AG10803 (cell line): ENCODE data around the gene SLAMF8.

ENCODE experiments used
- DNase-seq: peaks from one replicate; pipeline ENCODE4 v3.0.0; 2010; ENCODE audit warnings: low read depth
- H3K4me3 ChIP-seq: 2 replicates; pipeline ENCODE4 v1.5.1; 2011; ENCODE audit warnings: mild to moderate bottlenecking, low read length, control low read depth
- TF ChIP-seq, protein P1 (sequence below): conservative IDR thresholded peaks from 2 replicates; pipeline ENCODE4 v1.5.1; 2011; ENCODE audit warnings: mild to moderate bottlenecking, low read length, control low read depth, inconsistent platforms

SLAMF8 gene

DNA sequence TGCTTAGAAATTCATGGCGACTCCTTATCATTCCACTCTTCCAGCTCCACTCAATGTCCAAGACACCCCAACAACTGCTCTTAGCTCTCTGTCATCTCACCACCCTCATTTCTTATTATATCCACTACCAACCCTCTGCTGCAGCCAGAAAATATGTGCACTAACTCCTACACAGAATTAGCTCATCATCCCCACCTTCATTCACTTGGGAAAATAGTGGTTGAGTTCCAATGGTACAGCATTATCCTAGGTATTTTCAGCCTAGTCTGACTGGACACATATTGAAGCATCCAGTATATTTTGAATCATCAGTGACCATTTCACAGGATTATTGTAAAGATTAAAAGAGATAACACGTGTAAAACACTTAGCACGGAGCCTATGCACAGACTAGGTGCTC, 52.5 kb downstream of the SLAMF8 start:
- no peak overlapping the region for H3K4me3 ChIP-seq
- DNase-seq = no peak
- TF ChIP-seq, protein P1, sequence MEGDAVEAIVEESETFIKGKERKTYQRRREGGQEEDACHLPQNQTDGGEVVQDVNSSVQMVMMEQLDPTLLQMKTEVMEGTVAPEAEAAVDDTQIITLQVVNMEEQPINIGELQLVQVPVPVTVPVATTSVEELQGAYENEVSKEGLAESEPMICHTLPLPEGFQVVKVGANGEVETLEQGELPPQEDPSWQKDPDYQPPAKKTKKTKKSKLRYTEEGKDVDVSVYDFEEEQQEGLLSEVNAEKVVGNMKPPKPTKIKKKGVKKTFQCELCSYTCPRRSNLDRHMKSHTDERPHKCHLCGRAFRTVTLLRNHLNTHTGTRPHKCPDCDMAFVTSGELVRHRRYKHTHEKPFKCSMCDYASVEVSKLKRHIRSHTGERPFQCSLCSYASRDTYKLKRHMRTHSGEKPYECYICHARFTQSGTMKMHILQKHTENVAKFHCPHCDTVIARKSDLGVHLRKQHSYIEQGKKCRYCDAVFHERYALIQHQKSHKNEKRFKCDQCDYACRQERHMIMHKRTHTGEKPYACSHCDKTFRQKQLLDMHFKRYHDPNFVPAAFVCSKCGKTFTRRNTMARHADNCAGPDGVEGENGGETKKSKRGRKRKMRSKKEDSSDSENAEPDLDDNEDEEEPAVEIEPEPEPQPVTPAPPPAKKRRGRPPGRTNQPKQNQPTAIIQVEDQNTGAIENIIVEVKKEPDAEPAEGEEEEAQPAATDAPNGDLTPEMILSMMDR = no peak

DNA sequence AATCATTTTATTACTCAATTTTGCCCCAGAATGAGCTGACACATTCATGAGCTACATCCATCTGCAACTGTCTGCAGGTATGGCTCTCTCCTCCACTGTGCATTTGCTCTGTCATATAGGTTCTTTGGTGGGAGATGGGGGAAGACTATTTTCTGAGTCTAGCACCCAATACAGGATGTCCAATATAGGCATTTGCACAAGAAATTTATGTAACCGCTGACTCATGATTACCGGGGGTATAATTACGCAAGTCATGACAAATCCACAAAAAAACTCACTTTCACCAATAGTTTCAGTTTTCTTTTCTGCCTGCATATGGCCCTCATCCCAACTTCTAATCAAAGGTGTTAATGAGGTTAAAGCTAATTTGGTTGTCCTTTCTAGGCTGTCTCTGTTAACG, 53.3 kb downstream of the SLAMF8 start:
- H3K4me3 ChIP-seq = no peak overlapping the region
- DNase-seq = peak; percentile 78
- TF ChIP-seq, protein P1 = no peak

DNA sequence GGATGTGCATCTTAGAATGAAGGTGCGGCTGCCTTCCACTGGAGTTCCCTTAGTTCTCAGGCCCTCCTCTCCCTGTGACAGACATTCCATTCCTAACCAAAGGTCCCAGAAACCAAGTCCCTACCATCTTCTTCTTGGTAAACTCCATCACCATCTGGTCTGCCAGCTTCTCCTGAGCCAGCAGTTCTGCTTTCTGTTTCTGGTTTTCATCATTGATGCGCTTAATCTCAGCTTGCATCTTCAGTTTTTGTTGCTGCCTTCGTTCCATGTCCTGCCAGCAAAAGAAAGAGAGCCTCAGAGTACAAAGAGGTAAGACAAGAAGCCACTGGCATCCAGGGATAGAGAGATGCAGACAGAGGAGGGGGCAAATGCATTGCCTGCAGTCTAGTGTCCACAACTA, 53.8 kb downstream of the SLAMF8 start:
- no peak for DNase-seq
- TF ChIP-seq, protein P1 = no peak
- H3K4me3 ChIP-seq = no peak overlapping the region

DNA sequence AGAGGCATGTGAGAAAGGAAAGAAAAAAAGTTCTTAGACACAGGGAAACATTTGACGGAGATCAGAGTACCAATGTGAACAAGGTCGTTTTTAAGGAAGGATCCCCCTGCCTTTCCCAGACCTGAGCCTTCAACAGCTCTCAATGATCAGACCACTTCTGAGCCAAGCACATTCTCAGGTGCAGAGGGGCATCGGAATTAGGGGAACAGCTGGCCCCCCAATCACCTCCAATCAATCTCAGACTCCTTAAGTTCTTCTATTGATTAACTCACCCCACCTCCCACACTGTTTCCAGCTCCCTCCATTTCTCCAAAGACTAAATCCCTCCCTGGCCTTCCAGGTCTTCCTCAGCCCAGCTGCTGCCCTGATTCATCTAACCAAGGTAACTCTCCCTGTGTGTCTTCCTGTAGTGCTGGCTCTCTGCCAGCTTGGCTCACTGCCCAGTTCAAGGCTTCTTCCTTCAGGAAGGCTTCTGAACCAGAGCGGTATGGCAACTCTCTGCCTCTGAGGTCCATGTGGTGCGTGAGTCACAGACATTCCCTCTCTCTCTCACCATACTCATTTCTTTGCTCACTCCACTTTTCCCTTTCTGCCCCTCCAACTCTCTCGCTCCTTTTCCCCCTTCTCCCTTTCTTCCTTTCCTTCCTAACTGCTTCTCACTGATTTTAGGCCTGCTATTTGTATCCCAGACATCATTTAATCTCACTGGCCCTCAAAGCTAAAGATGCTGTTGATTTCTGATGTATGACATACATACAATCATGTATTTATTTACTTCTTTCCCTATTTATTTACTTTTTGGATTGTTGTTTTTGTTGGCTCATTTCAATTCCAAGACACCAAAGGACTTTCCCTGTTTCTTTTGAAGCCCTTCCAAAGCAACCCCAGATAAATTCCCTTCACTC, 55.2 kb downstream of the SLAMF8 start:
- DNase-seq = peak; percentile 96
- TF ChIP-seq, protein P1 = no peak
- no peak overlapping the region for H3K4me3 ChIP-seq

DNA sequence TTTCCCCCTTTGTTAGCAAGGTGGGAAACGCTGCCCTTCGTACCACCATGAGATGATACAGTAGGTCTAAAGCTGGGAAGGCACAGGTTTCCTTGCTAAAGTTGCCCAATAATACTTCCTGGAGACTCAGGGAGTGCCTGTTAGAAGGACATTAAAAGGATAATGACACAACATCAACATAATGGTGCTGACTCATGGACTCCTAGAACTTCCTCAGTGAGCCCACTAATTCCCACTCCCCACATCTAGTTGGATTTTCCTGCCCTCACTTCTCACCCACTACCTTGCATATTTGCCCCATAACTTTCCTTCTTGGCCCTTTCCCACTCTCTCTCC, 55.8 kb downstream of the SLAMF8 start:
- DNase-seq = peak; percentile 43
- no peak overlapping the region for H3K4me3 ChIP-seq
- TF ChIP-seq, protein P1 = no peak

DNA sequence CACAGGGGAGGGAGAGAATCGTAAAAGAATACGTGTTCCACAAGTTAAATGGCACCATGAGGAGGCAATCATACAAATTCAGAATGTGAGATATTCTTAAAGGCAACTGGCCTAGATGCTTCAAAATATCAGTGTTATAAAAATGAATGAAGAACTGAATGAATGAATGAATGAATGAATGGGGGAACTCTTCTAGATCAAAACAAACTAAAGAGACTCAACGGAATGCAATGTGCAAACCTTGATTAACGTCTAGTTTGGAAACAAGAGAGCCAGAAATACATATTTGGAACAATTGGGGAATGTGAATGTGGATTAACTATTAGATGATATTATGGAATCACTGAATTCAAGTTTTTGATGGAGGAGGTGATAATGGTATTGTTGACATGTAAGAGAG, 56.5 kb downstream of the SLAMF8 start:
- DNase-seq = no peak
- TF ChIP-seq, protein P1 = no peak
- H3K4me3 ChIP-seq = no peak overlapping the region

DNA sequence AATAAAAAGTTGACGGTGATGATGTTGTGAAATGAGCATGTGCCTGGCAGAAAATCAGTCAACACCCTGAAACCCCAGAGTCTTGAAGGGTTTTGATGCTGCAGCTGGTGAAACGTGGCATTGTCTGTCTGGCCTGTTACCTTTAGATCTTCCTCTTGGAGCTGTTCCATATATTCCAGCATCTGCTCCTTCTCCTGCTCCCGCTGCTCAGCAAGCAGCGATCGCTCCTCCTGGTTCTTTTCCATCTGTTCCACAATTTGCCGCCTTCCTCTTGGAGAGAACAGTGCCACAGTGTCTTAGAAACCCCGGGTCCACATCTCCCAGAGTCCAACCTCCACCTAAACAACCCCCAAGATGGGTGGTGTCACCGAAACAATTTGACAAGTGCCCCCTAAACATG, 57.6 kb downstream of the SLAMF8 start:
- TF ChIP-seq, protein P1 = no peak
- DNase-seq = no peak
- H3K4me3 ChIP-seq = no peak overlapping the region
